Skeletal muscle cell (primary cell): ENCODE data around the gene PIEZO2.

Source experiments
- DNase-seq: peaks from one replicate; pipeline ENCODE4 v3.0.0-alpha.2; 2010; ENCODE audit warnings: low read depth
- H3K4me3 ChIP-seq: 2 replicates; pipeline ENCODE4 v1.5.1; 2011; ENCODE audit warnings: low read depth, mild to moderate bottlenecking, control low read depth, low read length, moderate library complexity

The PIEZO2 gene

GRCh38 chr18:11118051-11118766, 31.2 kb downstream of the PIEZO2 start:
- DNase-seq, result no peak
- H3K4me3 ChIP-seq, result no peak overlapping the region

GRCh38 chr18:11115276-11115675, 34.1 kb downstream of the PIEZO2 start:
- no peak for DNase-seq
- H3K4me3 ChIP-seq, result no peak overlapping the region

GRCh38 chr18:11114653-11115052, 34.7 kb downstream of the PIEZO2 start:
- DNase-seq, result no peak
- no peak overlapping the region for H3K4me3 ChIP-seq

- no peak overlapping the region for H3K4me3 ChIP-seq
- DNase-seq, result no peak
Observed at GRCh38 chr18:11113937-11114336, 35.4 kb downstream of the PIEZO2 start.

- no peak for DNase-seq
- no peak overlapping the region for H3K4me3 ChIP-seq
Observed at GRCh38 chr18:11113046-11113548, 36.3 kb downstream of the PIEZO2 start.

- DNase-seq, result no peak
- H3K4me3 ChIP-seq, result no peak overlapping the region
Observed at GRCh38 chr18:11112286-11112685, 37.1 kb downstream of the PIEZO2 start.

GRCh38 chr18:11110509-11110908, 38.9 kb downstream of the PIEZO2 start:
- H3K4me3 ChIP-seq, result no peak overlapping the region
- no peak for DNase-seq

- H3K4me3 ChIP-seq, result no peak overlapping the region
- DNase-seq, result no peak
Observed at GRCh38 chr18:11108947-11109346, 40.4 kb downstream of the PIEZO2 start.

- no peak overlapping the region for H3K4me3 ChIP-seq
- DNase-seq, result no peak
Observed at GRCh38 chr18:11106894-11107293, 42.5 kb downstream of the PIEZO2 start.

GRCh38 chr18:11105463-11105862, 43.9 kb downstream of the PIEZO2 start:
- H3K4me3 ChIP-seq, result no peak overlapping the region
- DNase-seq, result no peak

- H3K4me3 ChIP-seq, result no peak overlapping the region
- no peak for DNase-seq
Observed at GRCh38 chr18:11104307-11104706, 45.1 kb downstream of the PIEZO2 start.

GRCh38 chr18:11096839-11097750, 52.3 kb downstream of the PIEZO2 start:
- DNase-seq, result no peak
- no peak overlapping the region for H3K4me3 ChIP-seq

GRCh38 chr18:11096411-11096810, 53.0 kb downstream of the PIEZO2 start:
- no peak for DNase-seq
- H3K4me3 ChIP-seq, result no peak overlapping the region

- no peak for DNase-seq
- no peak overlapping the region for H3K4me3 ChIP-seq
Observed at GRCh38 chr18:11095674-11096293, 53.6 kb downstream of the PIEZO2 start.

GRCh38 chr18:11095211-11095610, 54.2 kb downstream of the PIEZO2 start:
- no peak overlapping the region for H3K4me3 ChIP-seq
- no peak for DNase-seq

GRCh38 chr18:11091746-11092145, 57.6 kb downstream of the PIEZO2 start:
- no peak for DNase-seq
- H3K4me3 ChIP-seq, result no peak overlapping the region

- DNase-seq, result no peak
- H3K4me3 ChIP-seq, result no peak overlapping the region
Observed at GRCh38 chr18:11089931-11090715, 59.2 kb downstream of the PIEZO2 start.

GRCh38 chr18:11081009-11081532, 68.3 kb downstream of the PIEZO2 start:
- DNase-seq, result no peak
- no peak overlapping the region for H3K4me3 ChIP-seq

GRCh38 chr18:11078491-11078890, 70.9 kb downstream of the PIEZO2 start:
- no peak overlapping the region for H3K4me3 ChIP-seq
- no peak for DNase-seq
